ENCODE data around the gene CHID1.
A peak's percentile ranks its signal among the peaks of the same experiment; 100 is the strongest.

The CHID1 gene

GRCh38 chr11:873706-874105 lies 36.9 kb downstream of the CHID1 start:
- no peak for DNase-seq (ENCODE audit: low read depth)
- H3K4me3 ChIP-seq (ENCODE audit: low read depth, low read length) = no peak overlapping the region
- TF ChIP-seq CTCF (IDR thresholded peaks at IDR 0.05; ENCODE audit: control insufficient read depth, extremely low read depth, insufficient read depth) = no peak

GRCh38 chr11:872799-873198 lies 37.8 kb downstream of the CHID1 start:
- no peak for TF ChIP-seq CTCF (IDR thresholded peaks at IDR 0.05; ENCODE audit: control insufficient read depth, extremely low read depth, insufficient read depth)
- no peak overlapping the region for H3K4me3 ChIP-seq (ENCODE audit: low read depth, low read length)
- no peak for DNase-seq (ENCODE audit: low read depth)

- no peak overlapping the region for H3K4me3 ChIP-seq (ENCODE audit: low read depth, low read length)
Measured at GRCh38 chr11:871472-871871, 39.1 kb downstream of the CHID1 start.

GRCh38 chr11:870418-870817 lies 40.2 kb downstream of the CHID1 start:
- H3K4me3 ChIP-seq (ENCODE audit: low read depth, low read length) = no peak overlapping the region
- no peak for TF ChIP-seq CTCF (IDR thresholded peaks at IDR 0.05; ENCODE audit: control insufficient read depth, extremely low read depth, insufficient read depth)
- no peak for DNase-seq (ENCODE audit: low read depth)

More at GRCh38 chr11:871472-871871, 39.1 kb downstream of the CHID1 start:
- DNase-seq (ENCODE audit: low read depth) = no peak
- TF ChIP-seq CTCF (IDR thresholded peaks at IDR 0.05; ENCODE audit: control insufficient read depth, extremely low read depth, insufficient read depth) = no peak

GRCh38 chr11:870127-870413 lies 40.5 kb downstream of the CHID1 start:
- no peak for DNase-seq (ENCODE audit: low read depth)
- peak; percentile 22; the same call in 1 of the 2 replicates for TF ChIP-seq CTCF (IDR thresholded peaks at IDR 0.05; ENCODE audit: control insufficient read depth, extremely low read depth, insufficient read depth)
- H3K4me3 ChIP-seq (ENCODE audit: low read depth, low read length) = no peak overlapping the region

GRCh38 chr11:869399-870126 lies 41.0 kb downstream of the CHID1 start:
- no peak for DNase-seq (ENCODE audit: low read depth)
- no peak for TF ChIP-seq CTCF (IDR thresholded peaks at IDR 0.05; ENCODE audit: control insufficient read depth, extremely low read depth, insufficient read depth)
- no peak overlapping the region for H3K4me3 ChIP-seq (ENCODE audit: low read depth, low read length)

- no peak for TF ChIP-seq CTCF (IDR thresholded peaks at IDR 0.05; ENCODE audit: control insufficient read depth, extremely low read depth, insufficient read depth)
- no peak overlapping the region for H3K4me3 ChIP-seq (ENCODE audit: low read depth, low read length)
- DNase-seq (ENCODE audit: low read depth) = no peak
Measured at GRCh38 chr11:868802-869201, 41.8 kb downstream of the CHID1 start.

All from LNCaP clone FGC (cell line).